Esophagus muscularis mucosa (tissue), 4 donors: ENCODE data around the gene MAPK11. TPM values are rescaled to one million over a fixed set of nuclear protein-coding genes. Genes with fewer than 3 reads are reported as not detected.

ENCODE experiments used
- DNase-seq: peaks from one replicate; pipeline ENCODE4 v3.0.0-alpha.2; 2017; ENCODE audit errors: extremely low spot score
- H3K27ac ChIP-seq, 4 donors: fragments of 200-600 bp; sonication (generic); replicated peaks in 1 of 4; 1 replicate in 3 of 4; 2 replicates in 1 of 4; pipeline ENCODE4 v1.5.1; 2016 to 2019; ENCODE audit warnings: mild to moderate bottlenecking in 1 of 4
- H3K27me3 ChIP-seq, 4 donors: fragments of 200-600 bp; sonication (generic); one replicate each; pipeline versions ENCODE4 v1.5.1 to v1.6.0; 2016 to 2019
- H3K36me3 ChIP-seq, 4 donors: fragments of 200-600 bp; sonication (generic); one replicate each; pipeline ENCODE4 v1.5.1; 2016 to 2019
- H3K4me1 ChIP-seq, 4 donors: fragments of 200-600 bp; sonication (generic); one replicate each; pipeline ENCODE4 v1.5.1; 2016 to 2019
- H3K4me3 ChIP-seq, 4 donors: fragments of 200-600 bp; sonication (generic); 1 replicate in 2 of 4; 2 replicates in 2 of 4; pipeline ENCODE4 v1.5.1; 2016 to 2019; ENCODE audit warnings: mild to moderate bottlenecking in 4 of 4, moderate library complexity in 1 of 4
- H3K9me3 ChIP-seq, 4 donors: fragments of 200-600 bp; sonication (generic); 1 replicate in 3 of 4; 2 replicates in 1 of 4; pipeline ENCODE4 v1.5.1; 2016 to 2019
- CTCF ChIP-seq, 3 experiments: fragments of 200-600 bp in 2 of 3; fragments of 450-650 bp in 1 of 3; sonication (generic) in 2 of 3; IDR thresholded peaks; one replicate each; pipeline ENCODE4 v1.5.1; 2017 to 2019; ENCODE audit warnings: antibody characterized with exemption in 3 of 3, mild to moderate bottlenecking in 2 of 3, moderate library complexity in 1 of 3
- EP300 ChIP-seq: sonication (generic); formaldehyde crosslinking; IDR thresholded peaks from one replicate; pipeline ENCODE4 v1.6.1; 2017; ENCODE audit warnings: antibody characterized with exemption
- POLR2A ChIP-seq: fragments of 450-650 bp; IDR thresholded peaks from one replicate; pipeline ENCODE4 v1.6.1; 2017; ENCODE audit warnings: antibody characterized with exemption, moderate library complexity, mild to moderate bottlenecking, low read depth
- POLR2AphosphoS5 ChIP-seq, 2 donors: sonication (generic); formaldehyde crosslinking; IDR thresholded peaks; one replicate each; pipeline ENCODE4 v1.6.1; 2017; ENCODE audit warnings: antibody characterized with exemption in 2 of 2
- WGBS: methylation state at CpG from one replicate; pipeline ENCODE4 v1.1.5; 2018; 5-methylcytosine and 5-hydroxymethylcytosine counted together
- intact Hi-C: fragments of 100-400 bp; cut with DNase I; formaldehyde crosslinking; loops from one replicate; pipeline ENCODE4 v1.15.1; 2023
- total RNA-seq, 4 donors: library from RNA; depleted of rRNA; stranded (reverse); fragments of >200 nt; gene quantifications; one replicate each; pipeline versions ENCODE4 v1.1.0 to v1.2.1, GENCODE V29; 2016

The MAPK11 gene
- total RNA-seq, 4 donors from 2014 or later, result 3.7 to 12.5 (median 10.1) TPM

- intact Hi-C loops, result no loop called here
- peaks cover 13 to 25% (median 25%) of the 10 kb centered on the region in 4 donors for H3K36me3 ChIP-seq
- 36% methylated on average over 17 of the region's 26 CpGs for WGBS
- DNase-seq, result no peak
- H3K9me3 ChIP-seq, result no peaks in the 10 kb centered on the region
- peaks cover 0 to 10% (median 0%) of the 10 kb centered on the region in 4 donors for H3K27me3 ChIP-seq
- TF ChIP-seq POLR2A (no peak), EP300 (no peak), CTCF (IDR thresholded peaks at IDR 0.05) (no peak), POLR2AphosphoS5 (IDR thresholded peaks at IDR 0.05) (no peak)
- H3K27ac ChIP-seq, result peak overlapping the region in 2 of 4 donors; percentile 52 to 85
- peaks cover 56 to 81% (median 69%) of the 10 kb centered on the region in 4 donors for H3K4me1 ChIP-seq
- peak overlapping the region; percentile 58 to 69 (median 60) for H3K4me3 ChIP-seq
Measured at GRCh38 chr22:50272044-50272802, 2.0 kb upstream of the MAPK11 start.

- intact Hi-C loops, result no loop called here
- no peak for DNase-seq
- Histone ChIP-seq H3K4me3 (peak overlapping the region; percentile 58 to 69 (median 60)), H3K27me3 (peaks cover 0 to 10% (median 0%) of the 10 kb centered on the region in 4 donors), H3K27ac (peak overlapping the region in 2 of 4 donors; percentile 72 to 85), H3K36me3 (peaks cover 9 to 18% (median 18%) of the 10 kb centered on the region in 4 donors), H3K4me1 (peaks cover 61 to 86% (median 75%) of the 10 kb centered on the region in 4 donors), H3K9me3 (no peaks in the 10 kb centered on the region)
- TF ChIP-seq POLR2AphosphoS5 (IDR thresholded peaks at IDR 0.05), result no peak
- peak in 1 of 3 experiments; percentile 14 for TF ChIP-seq CTCF (IDR thresholded peaks at IDR 0.05)
- 2% methylated on average over 12 of the region's 45 CpGs for WGBS
Measured at GRCh38 chr22:50271519-50271970, 1.4 kb upstream of the MAPK11 start.

- Histone ChIP-seq H3K9me3 (no peaks in the 10 kb centered on the region), H3K4me3 (peak overlapping the region; percentile 58 to 69 (median 60)), H3K27me3 (peaks cover 0 to 10% (median 0%) of the 10 kb centered on the region in 4 donors), H3K4me1 (peaks cover 61 to 82% (median 71%) of the 10 kb centered on the region in 4 donors), H3K27ac (peak overlapping the region; percentile 61 to 85 (median 72)), H3K36me3 (peaks cover 9 to 11% (median 11%) of the 10 kb centered on the region in 4 donors)
- WGBS, result 5% methylated on average over 13 of the region's 53 CpGs
- DNase-seq, result no peak
- TF ChIP-seq POLR2A (no peak), POLR2AphosphoS5 (IDR thresholded peaks at IDR 0.05) (no peak), CTCF (IDR thresholded peaks at IDR 0.05) (no peak), EP300 (no peak)
- intact Hi-C loops, result no loop called here
Measured at GRCh38 chr22:50270666-50271394, 650 bp upstream of the MAPK11 start.

- H3K4me1 ChIP-seq, result peaks cover 61 to 70% (median 66%) of the 10 kb centered on the region in 4 donors
- H3K9me3 ChIP-seq, result no peaks in the 10 kb centered on the region
- TF ChIP-seq POLR2AphosphoS5 (IDR thresholded peaks at IDR 0.05) (no peak), EP300 (no peak), CTCF (IDR thresholded peaks at IDR 0.05) (no peak), POLR2A (no peak)
- peak overlapping the region; percentile 65 to 85 (median 72) for H3K27ac ChIP-seq
- intact Hi-C loops, result no loop called here
- no peaks in the 10 kb centered on the region for H3K36me3 ChIP-seq
- H3K4me3 ChIP-seq, result peak overlapping the region; percentile 58 to 69 (median 60)
- peaks cover 0 to 10% (median 0%) of the 10 kb centered on the region in 4 donors for H3K27me3 ChIP-seq
- WGBS, result 0% methylated on average over 2 of the region's 18 CpGs
- DNase-seq, result no peak
Measured at GRCh38 chr22:50269573-50269969, 609 bp downstream of the MAPK11 start.
